Measurements from ENCODE around the gene IMPDH1.

GRCh38 chr7:128373606-128374005, 36.2 kb downstream of the IMPDH1 start:
- TF ChIP-seq, protein P1, sequence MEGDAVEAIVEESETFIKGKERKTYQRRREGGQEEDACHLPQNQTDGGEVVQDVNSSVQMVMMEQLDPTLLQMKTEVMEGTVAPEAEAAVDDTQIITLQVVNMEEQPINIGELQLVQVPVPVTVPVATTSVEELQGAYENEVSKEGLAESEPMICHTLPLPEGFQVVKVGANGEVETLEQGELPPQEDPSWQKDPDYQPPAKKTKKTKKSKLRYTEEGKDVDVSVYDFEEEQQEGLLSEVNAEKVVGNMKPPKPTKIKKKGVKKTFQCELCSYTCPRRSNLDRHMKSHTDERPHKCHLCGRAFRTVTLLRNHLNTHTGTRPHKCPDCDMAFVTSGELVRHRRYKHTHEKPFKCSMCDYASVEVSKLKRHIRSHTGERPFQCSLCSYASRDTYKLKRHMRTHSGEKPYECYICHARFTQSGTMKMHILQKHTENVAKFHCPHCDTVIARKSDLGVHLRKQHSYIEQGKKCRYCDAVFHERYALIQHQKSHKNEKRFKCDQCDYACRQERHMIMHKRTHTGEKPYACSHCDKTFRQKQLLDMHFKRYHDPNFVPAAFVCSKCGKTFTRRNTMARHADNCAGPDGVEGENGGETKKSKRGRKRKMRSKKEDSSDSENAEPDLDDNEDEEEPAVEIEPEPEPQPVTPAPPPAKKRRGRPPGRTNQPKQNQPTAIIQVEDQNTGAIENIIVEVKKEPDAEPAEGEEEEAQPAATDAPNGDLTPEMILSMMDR (IDR thresholded peaks at IDR 0.05; ENCODE audit: low read depth, low read length) = no peak
- no peak for TF ChIP-seq EZH2phosphoT487 (IDR thresholded peaks at IDR 0.05; ENCODE audit: low read depth)
